ENCODE measurements around the gene ARHGAP25.

The ARHGAP25 gene

GRCh38 chr2:68767031-68767961 is 32.7 kb downstream of the ARHGAP25 start:
- H3K4me3 ChIP-seq (ENCODE audit: low read depth, low read length), result no peak overlapping the region
- TF ChIP-seq, protein P1, sequence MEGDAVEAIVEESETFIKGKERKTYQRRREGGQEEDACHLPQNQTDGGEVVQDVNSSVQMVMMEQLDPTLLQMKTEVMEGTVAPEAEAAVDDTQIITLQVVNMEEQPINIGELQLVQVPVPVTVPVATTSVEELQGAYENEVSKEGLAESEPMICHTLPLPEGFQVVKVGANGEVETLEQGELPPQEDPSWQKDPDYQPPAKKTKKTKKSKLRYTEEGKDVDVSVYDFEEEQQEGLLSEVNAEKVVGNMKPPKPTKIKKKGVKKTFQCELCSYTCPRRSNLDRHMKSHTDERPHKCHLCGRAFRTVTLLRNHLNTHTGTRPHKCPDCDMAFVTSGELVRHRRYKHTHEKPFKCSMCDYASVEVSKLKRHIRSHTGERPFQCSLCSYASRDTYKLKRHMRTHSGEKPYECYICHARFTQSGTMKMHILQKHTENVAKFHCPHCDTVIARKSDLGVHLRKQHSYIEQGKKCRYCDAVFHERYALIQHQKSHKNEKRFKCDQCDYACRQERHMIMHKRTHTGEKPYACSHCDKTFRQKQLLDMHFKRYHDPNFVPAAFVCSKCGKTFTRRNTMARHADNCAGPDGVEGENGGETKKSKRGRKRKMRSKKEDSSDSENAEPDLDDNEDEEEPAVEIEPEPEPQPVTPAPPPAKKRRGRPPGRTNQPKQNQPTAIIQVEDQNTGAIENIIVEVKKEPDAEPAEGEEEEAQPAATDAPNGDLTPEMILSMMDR (IDR thresholded peaks at IDR 0.05; ENCODE audit: low read depth, low read length), result no peak

- TF ChIP-seq, protein P1 (IDR thresholded peaks at IDR 0.05; ENCODE audit: low read depth, low read length), result no peak
- no peak overlapping the region for H3K4me3 ChIP-seq (ENCODE audit: low read depth, low read length)
Measured at GRCh38 chr2:68767996-68768395, 33.4 kb downstream of the ARHGAP25 start.

DNA sequence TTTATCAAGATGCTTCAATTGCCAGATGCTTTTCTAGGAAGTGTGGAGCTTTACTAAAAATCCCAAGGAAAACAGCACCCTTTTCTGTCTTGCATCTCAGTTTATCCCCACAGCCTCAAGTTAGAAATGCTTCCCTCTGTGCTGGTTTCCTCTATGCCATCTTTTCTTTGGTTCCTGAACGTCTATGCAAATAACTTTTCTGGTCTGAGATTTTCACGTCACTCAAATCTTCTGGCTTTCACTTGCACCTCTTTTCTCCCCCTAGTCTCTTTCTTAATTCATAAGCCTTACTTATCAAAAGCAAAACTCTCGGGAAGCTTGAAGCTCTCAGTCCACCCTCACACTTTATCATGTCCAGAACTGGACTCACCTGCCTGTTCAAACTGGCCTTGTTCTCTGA is 33.9 kb downstream of the ARHGAP25 start:
- no peak overlapping the region for H3K4me3 ChIP-seq (ENCODE audit: low read depth, low read length)
- TF ChIP-seq, protein P1 (IDR thresholded peaks at IDR 0.05; ENCODE audit: low read depth, low read length), result no peak

GRCh38 chr2:68768951-68769350 is 34.3 kb downstream of the ARHGAP25 start:
- TF ChIP-seq, protein P1 (IDR thresholded peaks at IDR 0.05; ENCODE audit: low read depth, low read length), result no peak
- H3K4me3 ChIP-seq (ENCODE audit: low read depth, low read length), result no peak overlapping the region

GRCh38 chr2:68769586-68770270 is 35.1 kb downstream of the ARHGAP25 start:
- no peak overlapping the region for H3K4me3 ChIP-seq (ENCODE audit: low read depth, low read length)
- TF ChIP-seq, protein P1 (IDR thresholded peaks at IDR 0.05; ENCODE audit: low read depth, low read length), result no peak

- TF ChIP-seq, protein P1 (IDR thresholded peaks at IDR 0.05; ENCODE audit: low read depth, low read length), result no peak
- no peak overlapping the region for H3K4me3 ChIP-seq (ENCODE audit: low read depth, low read length)
Measured at GRCh38 chr2:68770271-68771111, 35.9 kb downstream of the ARHGAP25 start.
